Vagina (tissue), 2 donors: ENCODE data around the gene MAD1L1.

Source experiments
- POLR2A ChIP-seq, 2 donors: fragments of 450-650 bp; IDR thresholded peaks; one replicate each; pipeline ENCODE4 v1.6.1; 2017; ENCODE audit warnings: antibody characterized with exemption in 2 of 2, mild to moderate bottlenecking in 2 of 2, moderate library complexity in 2 of 2
- POLR2AphosphoS5 ChIP-seq, 2 donors: sonication (generic); formaldehyde crosslinking; IDR thresholded peaks; one replicate each; pipeline ENCODE4 v1.9.0; 2017; ENCODE audit warnings: antibody characterized with exemption in 2 of 2, mild to moderate bottlenecking in 2 of 2, low read depth in 1 of 2; ENCODE audit not compliant: insufficient read depth in 1 of 2

GRCh38 chr7:1914743-1915142, 318.0 kb downstream of the MAD1L1 start:
- TF ChIP-seq POLR2AphosphoS5 (IDR thresholded peaks at IDR 0.05; ENCODE audit: insufficient read depth in 1 of 2, low read depth in 1 of 2) (no peak), POLR2A (IDR thresholded peaks at IDR 0.05) (no peak)
